ENCODE data around the gene CHRNA9.

The CHRNA9 gene

DNA sequence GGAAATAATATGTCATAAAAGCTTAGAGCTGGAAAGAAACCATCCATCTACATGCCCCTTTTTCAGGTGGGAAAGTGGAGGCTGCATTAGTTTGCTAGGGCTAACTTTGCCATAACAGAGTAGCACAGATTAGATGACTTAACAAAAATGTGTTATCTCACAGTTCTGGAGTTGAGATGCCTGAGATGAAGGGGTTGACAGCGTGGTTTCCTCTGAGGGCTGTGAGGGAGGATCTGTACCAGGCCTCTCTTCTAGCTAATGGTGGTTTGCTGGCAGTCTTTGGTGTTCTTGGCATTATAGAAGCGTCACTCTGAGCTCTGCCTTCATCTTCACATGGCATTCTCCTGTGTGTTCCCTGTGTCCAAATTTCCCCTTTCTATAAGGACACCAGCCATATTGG lies 2.4 kb downstream of the CHRNA9 start:
- DNase-seq (ENCODE audit: low spot score), result no peak

GRCh38 chr4:40340030-40340429 lies 4.9 kb downstream of the CHRNA9 start:
- no peak for DNase-seq (ENCODE audit: low spot score)

DNA sequence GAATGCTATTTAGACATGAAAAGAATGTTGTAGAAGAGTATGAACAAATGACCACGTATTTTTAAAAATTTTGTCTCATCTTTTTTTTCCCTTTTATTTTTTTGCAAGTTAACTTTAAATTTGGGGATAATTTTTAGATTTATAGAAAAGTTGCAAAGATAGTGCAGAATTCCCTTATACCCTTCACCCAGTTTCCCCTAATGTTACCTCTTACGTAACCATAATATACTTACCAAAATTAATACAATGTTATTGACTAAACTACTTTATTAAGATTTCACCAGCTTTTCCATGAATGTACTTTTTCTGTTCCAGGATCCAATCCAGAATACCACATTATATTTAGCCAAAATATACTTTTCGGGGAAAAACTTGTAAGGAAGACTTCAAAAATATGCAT lies 12.3 kb downstream of the CHRNA9 start:
- no peak for DNase-seq (ENCODE audit: low spot score)

DNA sequence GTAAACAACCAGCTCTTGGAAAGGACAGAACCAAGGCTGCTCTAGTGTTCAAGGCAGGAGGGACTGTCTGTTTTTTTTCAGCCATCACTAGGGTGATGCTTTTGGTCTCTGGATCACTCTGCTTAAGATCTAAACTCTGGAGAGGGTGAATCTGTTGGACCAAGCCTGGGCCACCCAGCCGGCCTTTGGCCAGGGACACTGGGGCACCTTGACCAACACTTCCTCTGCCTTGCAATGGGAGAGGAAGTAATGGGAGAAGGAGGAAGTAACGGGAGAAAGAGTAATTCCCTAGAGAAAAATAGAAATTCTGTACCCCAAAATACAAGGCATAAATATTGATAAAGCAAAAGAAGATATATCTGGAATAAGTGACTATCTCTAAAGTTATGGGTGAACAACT lies 12.9 kb downstream of the CHRNA9 start:
- DNase-seq (ENCODE audit: low spot score), result no peak

DNA sequence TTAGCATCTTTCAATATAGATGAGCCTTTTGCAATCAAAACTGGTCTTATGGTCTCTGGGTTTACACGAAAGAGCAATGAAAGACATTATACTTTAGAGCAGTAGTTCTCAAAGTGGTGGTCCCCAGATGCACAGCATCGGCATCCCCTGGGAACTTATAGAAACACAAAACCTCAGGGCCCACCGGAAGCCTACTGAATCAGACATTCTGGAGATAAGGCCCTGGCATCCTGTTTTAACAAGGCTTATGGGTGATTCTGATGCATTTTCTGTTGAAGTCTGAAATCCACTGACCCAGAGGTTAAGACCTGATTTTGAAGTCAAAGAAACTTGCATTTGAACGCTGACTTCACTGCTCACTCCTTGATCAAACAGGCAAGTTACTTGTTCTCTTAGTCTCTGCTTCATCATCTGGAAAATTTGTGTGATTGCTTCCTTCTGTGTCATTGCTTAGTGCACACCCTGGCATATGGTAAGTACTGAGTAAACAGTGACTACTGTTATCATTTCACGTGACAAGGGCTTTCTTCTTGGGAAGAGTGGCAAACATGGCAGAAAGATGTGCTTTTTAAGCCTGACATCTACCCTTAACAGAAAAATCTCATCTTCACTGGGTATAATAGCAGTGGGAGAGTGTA lies 14.5 kb downstream of the CHRNA9 start:
- no peak for DNase-seq (ENCODE audit: low spot score)

GRCh38 chr4:40350627-40351227 lies 15.6 kb downstream of the CHRNA9 start:
- DNase-seq (ENCODE audit: low spot score), result no peak

DNA sequence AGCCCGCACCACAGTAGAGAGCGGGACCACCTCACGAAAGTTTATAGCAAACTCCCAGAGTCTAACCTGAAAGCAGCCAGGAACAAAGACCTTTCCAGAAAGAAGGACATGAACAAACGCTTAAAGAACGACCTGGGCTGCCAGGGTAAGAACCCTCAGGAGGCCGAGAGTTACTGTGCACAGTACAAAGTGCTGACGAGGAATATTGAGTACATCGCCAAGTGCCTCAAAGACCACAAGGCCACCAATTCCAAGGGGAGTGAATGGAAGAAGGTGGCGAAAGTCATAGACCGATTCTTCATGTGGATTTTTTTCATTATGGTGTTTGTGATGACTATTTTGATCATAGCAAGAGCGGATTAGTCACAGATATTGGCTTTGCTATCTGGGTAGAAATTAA lies 19.0 kb downstream of the CHRNA9 start:
- no peak for DNase-seq (ENCODE audit: low spot score)

DNA sequence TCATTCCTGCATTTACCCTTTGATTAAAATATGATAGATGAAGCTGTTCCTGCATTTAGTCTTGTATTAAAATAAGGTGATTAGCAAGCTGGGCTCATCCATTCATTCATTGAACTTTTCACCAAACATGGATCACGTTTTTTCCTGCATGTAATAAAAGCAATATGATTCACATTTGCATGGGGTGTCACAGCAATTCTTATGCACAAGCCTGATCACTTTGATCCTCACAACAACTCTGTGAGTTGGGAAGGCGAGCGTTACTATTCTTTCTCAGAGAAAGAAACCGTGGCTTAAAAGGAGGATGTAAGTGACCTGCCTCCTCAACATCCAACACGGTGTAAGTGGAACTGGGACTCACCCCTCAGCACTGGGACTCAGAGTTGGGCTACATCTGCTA lies 20.0 kb downstream of the CHRNA9 start:
- no peak for DNase-seq (ENCODE audit: low spot score)

DNA sequence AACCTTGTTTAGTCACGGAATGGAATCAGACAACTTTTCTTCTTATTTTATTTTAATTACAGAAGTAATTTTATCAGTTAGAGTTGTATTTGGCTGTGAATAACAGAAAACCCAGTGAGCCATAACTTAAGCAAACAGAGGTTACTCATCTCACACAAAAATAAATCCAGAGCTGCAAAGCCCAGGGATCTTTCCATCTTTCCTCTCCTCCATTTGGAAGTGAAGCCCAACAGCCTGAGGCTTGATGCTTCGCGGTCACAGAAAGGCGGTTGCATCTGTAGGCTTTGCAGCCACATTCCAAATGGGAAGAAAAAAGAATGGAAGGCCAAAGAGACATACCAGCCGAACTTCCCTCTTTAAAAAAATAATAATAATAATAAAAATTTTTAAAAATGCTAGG lies 22.6 kb downstream of the CHRNA9 start:
- no peak for DNase-seq (ENCODE audit: low spot score)

DNA sequence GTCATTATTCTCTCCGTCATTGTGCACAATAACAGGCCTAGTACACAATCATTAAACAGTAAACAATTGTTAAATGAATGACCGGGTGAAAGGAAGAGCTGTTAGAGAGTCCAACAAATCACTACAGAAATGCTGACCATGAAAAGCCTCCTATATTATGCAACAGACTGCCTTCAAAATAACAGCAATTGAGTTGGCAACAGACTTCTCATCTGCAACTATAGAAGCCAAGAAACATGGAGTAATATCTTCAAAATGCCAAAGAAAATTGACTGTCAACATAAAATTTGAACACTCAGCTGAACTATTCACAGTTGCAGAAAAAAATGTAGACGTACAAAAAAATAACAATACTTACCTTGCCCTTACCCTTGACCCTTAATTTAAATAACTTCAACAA lies 26.2 kb downstream of the CHRNA9 start:
- DNase-seq (ENCODE audit: low spot score), result no peak

- DNase-seq (ENCODE audit: low spot score), result no peak
These were observed 28.3 kb downstream of the CHRNA9 start for GRCh38 chr4:40363382-40363920.

GRCh38 chr4:40363945-40364344 lies 28.8 kb downstream of the CHRNA9 start:
- DNase-seq (ENCODE audit: low spot score), result no peak

DNA sequence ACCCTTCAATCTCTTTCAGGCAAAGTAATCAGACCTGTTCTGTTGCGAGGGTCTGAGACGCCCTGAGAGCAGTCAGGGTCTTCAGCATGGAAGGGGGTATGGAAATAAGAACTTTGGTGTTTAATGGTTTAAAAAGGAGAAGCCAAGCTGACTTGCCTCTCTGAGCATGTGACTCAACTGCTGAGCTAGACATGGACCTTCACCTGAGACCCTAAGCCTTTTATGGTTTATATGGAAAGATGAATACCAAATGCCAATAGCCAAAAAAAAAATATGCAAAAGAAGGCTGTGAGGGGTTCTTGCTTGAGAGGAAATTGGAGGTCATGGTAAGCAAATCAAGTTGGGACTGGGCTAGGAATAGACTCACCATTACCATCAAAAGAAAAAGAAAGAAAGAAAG lies 30.6 kb downstream of the CHRNA9 start:
- no peak for DNase-seq (ENCODE audit: low spot score)

- no peak for DNase-seq (ENCODE audit: low spot score)
These were observed 32.3 kb downstream of the CHRNA9 start for GRCh38 chr4:40367451-40367850.

DNA sequence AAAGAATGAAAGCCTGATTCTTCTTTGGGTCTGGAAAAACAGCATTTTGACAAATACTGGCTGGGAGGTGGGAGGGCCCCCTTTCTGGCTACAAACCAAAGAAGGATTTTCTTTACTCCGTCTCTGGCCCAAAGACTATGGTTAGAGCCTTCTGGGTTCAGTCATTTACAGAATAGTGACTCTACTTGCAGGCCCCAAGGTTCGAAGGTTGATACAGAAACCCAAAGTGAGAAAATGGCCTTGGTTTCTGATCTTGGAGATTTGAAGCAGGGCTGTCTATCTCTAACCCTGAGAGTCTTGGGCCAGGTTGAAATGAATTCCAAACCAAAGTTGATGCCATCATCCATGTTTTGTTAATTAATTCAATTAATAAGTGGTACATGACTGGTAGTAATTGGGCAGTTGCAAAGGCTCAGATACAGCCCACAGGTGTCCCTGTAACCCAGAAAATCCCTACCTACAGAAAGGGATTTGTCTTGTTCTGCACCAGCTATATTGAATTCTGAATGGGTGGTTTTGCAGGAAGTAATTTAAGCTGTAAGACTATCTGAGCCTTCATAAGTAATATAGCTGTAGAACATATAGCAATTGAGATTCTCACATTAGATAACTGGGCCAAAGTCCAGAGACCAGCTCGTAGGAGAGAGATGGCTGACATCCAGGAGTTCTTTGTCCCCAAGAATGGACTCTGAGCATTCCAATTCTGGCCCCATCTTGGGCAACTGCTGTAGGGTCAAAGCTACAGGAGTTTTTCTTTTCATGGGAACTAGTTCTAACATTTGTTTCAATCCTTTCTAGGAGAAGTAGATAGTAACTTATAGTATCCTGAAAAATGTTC lies 34.5 kb downstream of the CHRNA9 start:
- DNase-seq (ENCODE audit: low spot score), result no peak

DNA sequence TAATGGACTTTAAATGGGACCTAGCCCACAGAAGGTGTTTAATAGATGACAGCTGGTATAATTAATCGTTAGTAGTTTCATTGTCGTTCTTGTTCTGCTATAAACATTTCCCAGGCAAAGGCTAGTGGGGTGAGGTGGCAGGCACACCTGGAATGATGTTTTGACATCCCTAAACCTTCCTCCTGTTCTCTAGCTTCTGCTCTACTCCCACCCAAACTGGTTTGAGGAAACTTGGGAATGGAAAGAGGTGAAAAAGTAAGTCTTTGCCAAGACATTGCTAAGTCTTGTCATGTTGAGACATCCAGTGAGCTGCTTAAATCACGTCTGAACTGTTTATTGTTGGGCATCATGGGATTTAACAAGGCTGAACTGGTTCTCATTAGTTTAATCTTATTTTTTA lies 37.5 kb downstream of the CHRNA9 start:
- DNase-seq (ENCODE audit: low spot score), result no peak

GRCh38 chr4:40373636-40374035 lies 38.5 kb downstream of the CHRNA9 start:
- no peak for DNase-seq (ENCODE audit: low spot score)

GRCh38 chr4:40375095-40375494 lies 40.0 kb downstream of the CHRNA9 start:
- DNase-seq (ENCODE audit: low spot score), result no peak

DNA sequence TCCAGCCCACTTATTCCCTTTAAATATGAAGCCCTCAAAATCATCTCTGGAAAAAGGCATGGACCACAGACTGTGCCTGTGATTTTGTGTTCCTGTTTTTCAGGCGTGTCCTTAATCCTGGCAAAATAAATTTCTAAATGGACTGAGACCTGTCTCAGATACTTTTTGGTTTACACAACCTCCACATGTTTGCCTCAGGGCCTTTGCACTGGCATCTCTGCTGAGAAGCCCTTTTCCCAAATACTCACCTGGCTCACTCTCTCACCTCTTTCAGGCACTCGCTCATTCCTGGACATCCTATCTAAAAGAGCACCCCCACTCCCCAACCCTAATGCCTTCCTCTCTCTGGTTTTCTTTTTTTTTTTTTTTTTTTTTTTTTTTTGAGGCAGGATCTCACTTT lies 40.5 kb downstream of the CHRNA9 start:
- DNase-seq (ENCODE audit: low spot score), result no peak

DNA sequence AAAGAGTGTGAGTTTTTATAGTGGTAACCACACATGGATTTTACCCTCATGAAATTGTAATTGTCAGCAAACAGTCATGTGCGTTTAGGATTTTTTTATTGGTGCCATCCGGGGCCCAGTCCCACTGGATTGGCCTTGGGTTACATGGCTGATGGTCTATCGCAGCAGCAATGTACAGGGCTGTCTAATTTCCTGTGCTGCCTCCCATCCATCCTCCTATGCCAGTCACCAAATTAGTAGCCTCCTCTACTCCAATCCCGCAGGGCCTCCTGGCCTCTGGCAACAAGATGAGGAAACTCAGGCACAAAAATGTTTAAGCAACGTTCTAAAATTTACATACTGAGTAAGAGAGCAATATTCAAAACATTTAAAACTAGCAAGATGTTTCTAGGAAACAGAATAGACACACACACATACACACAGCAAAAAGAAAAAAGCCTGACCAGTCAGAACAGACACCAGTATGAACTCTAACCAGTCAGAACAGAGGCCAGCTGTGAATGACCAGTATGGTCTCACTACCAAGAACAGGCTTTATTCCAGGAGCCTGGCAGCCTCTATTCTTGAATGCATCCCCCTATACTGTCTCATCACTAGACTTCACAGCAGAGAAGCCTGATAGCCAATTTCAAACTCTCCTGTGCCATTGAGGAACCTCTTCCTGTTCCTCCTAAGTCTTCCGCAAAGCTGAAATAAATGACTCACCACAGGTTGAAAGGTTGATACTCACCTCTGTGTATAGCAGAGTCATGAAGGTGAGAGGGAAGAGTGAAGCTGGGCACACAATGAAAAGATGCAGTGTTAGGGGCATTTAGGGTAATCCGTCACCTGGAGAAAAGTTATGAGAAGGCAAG lies 42.6 kb downstream of the CHRNA9 start:
- DNase-seq (ENCODE audit: low spot score), result no peak

DNA sequence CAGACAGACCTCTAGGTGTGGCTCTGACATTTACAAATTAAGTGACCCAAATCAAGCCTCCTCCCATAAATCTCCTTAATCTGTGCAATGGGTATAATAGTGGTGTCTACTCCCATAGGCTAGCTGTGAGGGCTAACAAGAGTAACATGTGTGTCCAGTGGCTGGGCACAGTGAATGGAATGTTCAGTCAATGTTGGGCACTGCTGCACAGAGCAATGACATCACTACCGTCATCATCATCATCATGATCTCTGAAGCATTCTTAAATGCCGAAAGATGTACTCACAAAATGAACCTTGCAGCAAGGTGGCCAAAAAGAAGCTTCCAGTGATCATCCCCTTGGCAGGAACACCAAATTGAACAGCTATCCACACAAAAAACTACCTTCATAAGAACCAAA lies 43.5 kb downstream of the CHRNA9 start:
- DNase-seq (ENCODE audit: low spot score), result no peak

DNA sequence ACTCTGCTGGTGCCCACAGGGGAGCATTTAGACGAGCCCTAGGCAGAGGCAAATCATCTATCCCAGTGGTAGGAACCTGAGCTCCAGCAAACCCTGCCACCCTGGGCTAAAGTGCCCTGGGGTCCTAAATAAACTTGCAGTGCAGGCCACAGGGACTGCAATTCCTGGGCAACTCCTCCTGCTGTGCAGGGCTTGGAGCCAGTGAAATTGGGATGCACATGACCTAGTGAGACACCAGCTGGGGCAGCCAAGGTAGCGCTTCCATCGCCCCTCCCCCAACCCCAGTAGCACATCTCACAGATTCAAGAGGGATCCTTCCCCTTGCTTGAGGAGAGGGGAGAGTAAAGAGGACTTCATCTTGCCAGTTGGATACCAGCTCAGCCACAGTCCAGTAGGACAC lies 44.1 kb downstream of the CHRNA9 start:
- DNase-seq (ENCODE audit: low spot score), result no peak

All from globus pallidus (tissue), 1 donor.